WI38 (cell line): ENCODE data around the gene RETREG3.

ENCODE experiments used
- H3K4me3 ChIP-seq: 2 replicates; pipeline ENCODE4 v1.5.1; 2011; ENCODE audit warnings: low read depth, mild to moderate bottlenecking, control low read depth, low read length
- CTCF ChIP-seq: IDR thresholded peaks from 2 replicates; pipeline ENCODE4 v1.5.1; 2012; ENCODE audit warnings: low read depth, mild to moderate bottlenecking, control low read depth, low read length

Gene RETREG3

GRCh38 chr17:42530952-42531454 lies 78.2 kb downstream of the RETREG3 start:
- H3K4me3 ChIP-seq = no peak overlapping the region
- TF ChIP-seq CTCF = no peak
